ENCODE data around the gene HSD17B11. TPM values are rescaled to one million over a fixed set of nuclear protein-coding genes. Genes with fewer than 3 reads are reported as not detected.
"Not testable (repeated sequence)": the region's sequence is repeated elsewhere in the genome, so short reads cannot be mapped to it uniquely, and the experiment has no call there.

The HSD17B11 gene
- total RNA-seq, 1 donor from 2014 or later = 13.6 TPM

DNA sequence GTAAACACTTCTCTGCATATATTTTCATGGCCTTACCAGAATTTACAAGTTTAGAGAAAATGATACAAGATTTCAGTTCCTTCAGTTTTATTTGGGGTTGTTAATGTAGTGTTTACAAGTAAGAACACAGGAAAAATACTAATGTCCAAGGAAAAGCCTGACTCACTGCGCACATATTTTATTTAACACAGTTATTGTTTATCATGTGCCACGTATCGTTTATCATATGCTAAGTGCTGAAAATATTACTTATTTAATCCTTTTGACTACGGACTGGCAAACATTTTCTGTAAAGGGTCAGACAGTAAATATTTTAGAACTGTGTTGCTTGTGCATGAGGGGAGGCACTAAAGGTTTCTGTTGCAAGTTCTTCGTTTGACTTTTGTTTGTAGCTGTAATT lies 69.1 kb downstream of the HSD17B11 start:
- ATAC-seq (no peak), DNase-seq (ENCODE audit: missing footprints) (no peak)
- intact Hi-C loops (cut with DNase I) = no loop called here

DNA sequence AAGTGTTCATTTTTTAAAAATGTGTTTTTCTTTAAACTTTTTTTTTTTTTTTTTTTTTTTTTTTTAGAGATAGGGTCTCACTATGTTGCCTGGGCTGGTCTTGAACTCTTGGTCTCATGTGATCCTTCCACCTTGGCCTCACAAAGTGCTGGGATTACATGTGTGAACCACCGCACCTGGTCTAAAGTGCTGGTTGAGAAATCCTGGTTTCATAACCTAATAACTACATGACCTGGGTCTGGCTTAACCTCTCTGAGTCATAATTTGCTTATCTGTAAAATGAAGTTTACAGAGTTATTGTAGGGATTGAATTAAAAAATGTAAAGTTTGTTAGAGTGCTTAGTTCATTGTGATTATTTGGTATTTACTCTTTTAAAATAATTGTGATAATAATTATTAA lies 73.5 kb downstream of the HSD17B11 start:
- intact Hi-C loops (cut with DNase I) = no loop called here
- ATAC-seq = no peak
- no peak for DNase-seq (ENCODE audit: missing footprints)

DNA sequence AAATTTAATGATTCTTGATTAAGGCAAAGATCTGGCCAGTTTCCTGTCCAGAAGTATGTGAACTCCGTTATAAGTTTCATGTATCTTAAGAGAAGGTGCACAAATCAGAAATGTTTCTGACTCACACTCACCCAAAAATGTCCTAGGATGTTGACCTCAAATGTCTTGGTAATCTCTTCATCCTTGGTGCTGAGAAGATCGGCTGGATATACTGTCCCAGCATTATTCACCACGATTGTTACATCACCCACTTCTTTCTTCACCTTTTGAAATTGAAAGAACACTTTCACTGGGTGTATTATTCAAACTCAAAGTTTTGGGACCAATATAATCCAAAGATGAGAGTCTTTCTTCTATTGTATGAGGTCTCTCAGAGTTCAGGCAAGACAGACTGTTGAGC lies 74.0 kb downstream of the HSD17B11 start:
- intact Hi-C loops (cut with DNase I) = no loop called here
- no peak for ATAC-seq
- DNase-seq (ENCODE audit: missing footprints) = no peak

DNA sequence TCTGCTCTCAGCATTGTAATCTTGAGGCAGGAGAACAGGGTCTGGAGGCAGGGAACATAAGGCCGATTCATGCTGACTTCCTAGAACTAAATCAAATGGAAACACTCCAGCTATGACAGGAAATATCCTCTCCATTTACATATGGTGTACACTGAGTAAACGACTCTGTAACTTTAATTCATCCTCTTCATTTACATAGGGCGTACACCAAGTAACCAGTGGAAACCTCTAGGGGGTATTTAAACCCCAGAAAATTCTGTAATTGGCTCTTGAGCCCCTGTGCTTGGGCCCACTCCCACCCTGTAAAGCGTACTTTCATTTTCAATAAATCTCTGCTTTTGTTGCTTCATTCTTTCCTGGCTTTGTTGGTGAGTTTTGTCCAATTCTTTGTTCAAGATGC lies 76.0 kb downstream of the HSD17B11 start:
- ATAC-seq; DNase-seq (ENCODE audit: missing footprints); intact Hi-C loops (cut with DNase I): not testable (repeated sequence)

DNA sequence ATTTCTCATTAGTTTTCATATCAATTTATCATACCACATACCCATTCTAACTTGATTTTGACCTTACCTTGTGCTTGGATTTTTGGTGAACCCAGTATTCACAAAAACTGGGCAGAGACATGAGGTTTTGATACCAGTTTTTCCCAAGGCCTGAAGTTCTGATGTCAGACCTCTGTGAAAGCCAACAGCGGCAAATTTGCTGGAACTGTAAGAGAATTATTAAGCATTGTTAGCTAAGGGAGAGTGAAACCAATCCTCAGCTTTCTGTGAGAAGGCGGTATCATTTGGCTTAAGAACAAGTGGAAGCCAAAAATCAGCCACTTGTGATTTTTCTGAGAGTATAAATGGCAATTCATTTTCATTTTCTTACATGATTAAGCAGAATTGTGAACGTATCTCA lies 77.2 kb downstream of the HSD17B11 start:
- DNase-seq (ENCODE audit: missing footprints) = no peak
- no peak for ATAC-seq

DNA sequence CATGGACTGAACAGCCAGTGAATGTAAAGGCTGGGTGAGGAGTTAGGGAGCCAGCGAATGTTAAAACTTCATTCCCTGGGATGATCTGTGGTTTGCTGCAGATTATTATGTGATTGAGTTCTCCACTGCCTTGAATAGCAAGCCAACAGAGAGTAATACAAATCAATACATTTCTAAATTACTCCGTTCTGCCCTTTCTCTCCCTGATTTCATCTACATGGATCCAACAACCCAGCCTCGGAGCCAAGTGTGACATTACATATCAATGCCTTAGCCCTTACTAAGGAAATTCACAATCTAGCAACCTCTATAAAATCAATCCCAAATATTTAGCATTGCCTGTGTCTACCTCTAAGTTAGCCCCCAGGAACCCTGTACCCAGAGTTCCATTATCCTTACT lies 79.3 kb downstream of the HSD17B11 start:
- no peak for ATAC-seq
- intact Hi-C loops (cut with DNase I) = no loop called here
- no peak for DNase-seq (ENCODE audit: missing footprints)

More for the DNA sequence above, 77.2 kb downstream of the HSD17B11 start:
- intact Hi-C loops (cut with DNase I) = no loop called here

DNA sequence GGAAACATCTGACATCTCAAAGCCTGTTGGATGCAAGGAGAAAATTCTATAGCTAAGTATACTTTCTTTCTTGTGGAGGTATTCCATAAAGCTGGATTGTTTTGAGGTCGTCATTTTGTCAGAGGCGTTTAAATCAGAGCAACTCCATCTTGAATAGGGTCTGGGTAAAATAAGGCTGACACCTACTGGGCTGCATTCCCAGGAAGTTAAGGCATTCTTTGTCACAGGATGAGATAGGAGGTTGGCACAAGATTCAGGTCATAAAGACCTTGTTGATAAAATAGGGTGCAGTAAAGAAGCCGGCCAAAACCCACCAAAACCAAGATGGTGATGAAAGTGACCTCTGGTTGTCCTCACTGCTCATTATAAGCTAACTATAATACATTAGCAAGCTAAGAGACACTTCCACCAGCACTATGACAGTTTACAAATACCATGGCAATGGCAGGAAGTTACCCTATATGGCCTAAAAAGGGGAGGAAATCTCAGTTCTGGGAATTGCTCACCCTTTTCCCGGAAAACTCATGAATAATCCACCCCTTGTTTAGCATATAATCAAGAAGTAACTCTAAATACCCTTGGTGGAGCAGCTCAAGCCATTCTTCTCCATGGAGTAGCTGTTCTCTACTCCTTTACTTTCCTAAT lies 80.2 kb downstream of the HSD17B11 start:
- intact Hi-C loops (cut with DNase I) = no loop called here
- DNase-seq (ENCODE audit: missing footprints) (no peak), ATAC-seq (no peak)

DNA sequence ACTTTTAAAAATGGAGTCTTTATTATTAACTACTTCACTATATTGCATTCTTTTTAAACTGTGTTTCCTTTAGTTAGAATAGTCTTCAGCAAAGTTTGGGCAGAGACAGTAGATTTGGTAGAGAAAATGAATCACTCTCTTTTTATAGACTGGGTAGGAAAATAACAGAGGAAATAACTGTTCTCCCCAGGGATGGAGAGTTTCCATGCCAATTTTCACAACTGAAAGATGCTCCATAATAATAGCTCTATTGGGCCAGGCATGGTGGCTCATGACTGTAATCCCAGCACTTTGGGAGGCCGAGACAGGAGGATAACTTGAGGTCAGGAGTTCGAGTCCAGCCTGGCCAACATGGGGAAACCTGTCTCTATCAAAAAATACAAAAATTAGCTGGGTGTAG lies 81.4 kb downstream of the HSD17B11 start:
- no peak for DNase-seq (ENCODE audit: missing footprints)
- ATAC-seq = no peak
- intact Hi-C loops (cut with DNase I) = no loop called here

DNA sequence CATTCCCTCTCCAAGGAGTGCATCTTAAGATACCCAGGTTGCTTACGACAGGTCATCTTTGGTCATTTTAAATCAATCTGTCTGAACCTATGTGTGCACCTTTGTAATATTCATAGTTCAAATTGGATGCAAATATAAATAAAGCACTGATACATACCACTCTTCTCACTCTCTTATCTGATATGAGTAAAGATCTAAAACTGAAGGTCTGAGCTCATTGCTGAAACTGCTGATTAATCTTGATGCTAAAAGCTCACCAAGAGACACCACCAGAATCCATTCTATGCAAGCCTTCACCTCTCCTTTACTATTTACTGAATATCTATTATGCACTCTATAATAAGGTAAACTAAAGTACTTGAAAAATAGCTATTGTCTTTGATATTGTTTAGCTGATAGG lies 84.9 kb downstream of the HSD17B11 start:
- intact Hi-C loops (cut with DNase I) = no loop called here
- DNase-seq (ENCODE audit: missing footprints) (no peak), ATAC-seq (no peak)

DNA sequence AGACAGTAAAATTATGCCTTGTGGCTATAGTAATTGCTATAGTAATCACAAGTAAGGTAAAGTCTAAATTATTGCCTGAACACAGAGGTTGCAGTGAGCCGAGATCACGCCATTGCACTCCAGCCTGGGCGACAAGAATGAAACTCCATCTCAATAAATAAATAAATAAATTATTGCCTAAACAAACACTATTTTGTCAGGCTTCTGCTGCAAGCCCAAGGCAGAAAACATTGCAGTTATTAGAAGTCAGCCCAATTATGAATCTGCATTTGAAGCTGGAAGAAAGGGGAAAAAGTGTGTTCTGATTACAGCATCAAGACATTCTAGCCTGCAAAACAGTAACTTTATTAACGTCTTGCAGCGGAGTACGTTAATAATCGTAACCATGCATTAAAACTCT lies 85.4 kb downstream of the HSD17B11 start:
- intact Hi-C loops (cut with DNase I) = no loop called here
- ATAC-seq (no peak), DNase-seq (ENCODE audit: missing footprints) (no peak)

DNA sequence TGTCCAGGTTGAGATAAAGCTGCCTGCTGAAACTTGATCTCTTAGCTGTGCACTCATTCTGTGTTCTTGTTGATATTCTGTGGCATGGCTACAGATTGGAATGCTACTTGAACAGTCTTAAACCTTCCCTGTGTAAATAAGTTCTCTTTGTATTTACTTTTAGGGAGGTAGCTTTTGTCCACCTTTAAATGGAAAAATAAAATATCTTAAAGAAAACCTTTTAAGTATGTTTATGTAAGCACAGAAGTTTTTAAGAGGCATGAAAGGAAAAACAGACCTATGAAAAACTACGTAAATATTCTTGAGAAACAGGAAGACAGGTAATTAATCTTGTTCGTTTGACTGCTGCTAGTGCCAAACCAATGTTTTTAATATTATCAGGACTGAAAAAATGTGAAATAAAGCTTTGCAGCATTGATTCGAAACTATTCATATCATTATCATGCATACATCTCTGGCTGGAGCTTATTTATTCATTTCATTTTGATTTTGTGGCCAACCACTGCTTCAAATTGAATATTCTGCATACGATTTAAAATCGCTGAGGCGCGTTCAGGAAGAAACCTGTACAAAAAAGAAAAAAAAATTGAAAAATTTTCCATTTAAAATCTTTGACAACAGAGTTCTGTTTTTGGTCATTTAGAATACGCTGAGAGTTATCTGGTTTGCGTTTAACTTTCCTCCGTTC lies 86.1 kb downstream of the HSD17B11 start:
- ATAC-seq (no peak), DNase-seq (ENCODE audit: missing footprints) (no peak)
- intact Hi-C loops (cut with DNase I) = no loop called here

DNA sequence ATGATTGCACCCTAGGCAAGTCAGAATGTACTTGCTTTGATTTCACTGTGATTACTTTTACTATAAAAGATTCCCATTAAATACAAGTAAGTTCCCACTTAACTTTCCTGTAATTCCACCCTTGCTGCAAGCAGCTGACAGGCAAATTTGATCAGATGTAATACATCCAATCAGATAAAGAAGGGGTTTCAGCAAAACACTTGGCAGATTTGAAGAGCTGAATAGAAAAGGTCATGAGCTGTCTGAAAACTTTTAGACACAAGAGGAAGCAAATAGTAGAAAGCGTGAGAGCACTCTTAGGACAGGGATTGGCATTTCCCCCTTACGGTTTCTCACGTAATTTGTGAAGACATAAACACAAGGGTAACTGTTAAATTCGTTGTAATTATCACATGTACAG lies 91.1 kb downstream of the HSD17B11 start:
- DNase-seq (ENCODE audit: missing footprints) = no peak
- ATAC-seq = no peak
- intact Hi-C loops (cut with DNase I) = no loop called here

DNA sequence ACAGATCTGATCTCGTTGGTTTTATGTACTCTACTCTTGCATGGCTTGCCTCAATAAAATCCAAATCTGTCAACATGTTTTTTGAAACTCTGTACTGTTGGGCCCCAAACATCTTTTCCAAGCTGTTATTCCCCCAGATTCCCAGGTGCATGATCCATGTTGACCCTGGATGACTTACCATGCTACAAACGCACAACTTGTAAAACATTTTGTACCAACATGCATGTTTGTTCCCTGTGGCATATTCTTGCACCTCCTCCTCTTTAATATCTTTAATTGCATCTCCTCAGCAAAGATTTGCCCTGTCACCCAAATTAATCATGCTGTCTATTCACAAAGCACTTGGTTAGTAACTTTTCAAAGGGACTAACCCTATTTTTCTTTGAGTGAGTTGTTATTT lies 92.6 kb downstream of the HSD17B11 start:
- ATAC-seq = no peak
- intact Hi-C loops (cut with DNase I) = no loop called here
- no peak for DNase-seq (ENCODE audit: missing footprints)

DNA sequence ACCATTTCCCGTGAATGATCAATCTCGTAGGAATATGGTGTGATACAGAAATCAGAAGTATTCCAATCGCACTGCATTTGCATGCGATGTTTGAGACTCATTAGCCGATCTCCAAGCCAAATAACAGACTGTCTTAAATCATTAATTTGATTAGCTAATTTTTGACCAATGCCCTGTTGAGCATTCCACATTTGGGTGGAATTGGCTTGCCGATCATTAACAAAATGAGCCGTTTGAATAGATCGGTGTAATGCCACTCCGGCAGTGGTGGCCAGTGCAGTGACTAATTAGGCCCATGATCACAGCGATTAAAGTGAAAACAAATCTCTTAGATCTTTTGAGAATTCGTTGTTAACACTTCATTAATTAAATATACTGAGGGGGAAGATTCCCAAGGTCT lies 96.1 kb downstream of the HSD17B11 start:
- DNase-seq (ENCODE audit: missing footprints); intact Hi-C loops (cut with DNase I); ATAC-seq: not testable (repeated sequence)

DNA sequence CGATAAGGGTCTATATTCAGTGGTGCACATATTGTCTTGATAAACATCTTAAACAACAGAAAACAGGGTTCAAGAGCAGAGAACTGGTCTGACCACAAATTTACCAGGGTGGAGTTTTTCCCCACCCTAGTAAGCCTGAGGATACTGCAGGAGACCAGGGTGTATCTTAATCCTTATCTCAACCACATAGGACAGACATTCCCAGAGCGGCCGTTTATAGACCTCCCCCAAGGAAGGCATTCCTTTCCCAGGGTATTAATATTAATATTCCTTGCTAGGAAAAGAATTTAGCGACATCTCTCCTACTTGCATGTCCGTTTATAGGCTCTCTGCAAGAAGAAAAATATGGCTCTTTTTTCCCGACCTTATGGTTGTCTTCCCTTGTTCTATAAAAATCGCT lies 97.1 kb downstream of the HSD17B11 start:
- DNase-seq (ENCODE audit: missing footprints); intact Hi-C loops (cut with DNase I); ATAC-seq: not testable (repeated sequence)

DNA sequence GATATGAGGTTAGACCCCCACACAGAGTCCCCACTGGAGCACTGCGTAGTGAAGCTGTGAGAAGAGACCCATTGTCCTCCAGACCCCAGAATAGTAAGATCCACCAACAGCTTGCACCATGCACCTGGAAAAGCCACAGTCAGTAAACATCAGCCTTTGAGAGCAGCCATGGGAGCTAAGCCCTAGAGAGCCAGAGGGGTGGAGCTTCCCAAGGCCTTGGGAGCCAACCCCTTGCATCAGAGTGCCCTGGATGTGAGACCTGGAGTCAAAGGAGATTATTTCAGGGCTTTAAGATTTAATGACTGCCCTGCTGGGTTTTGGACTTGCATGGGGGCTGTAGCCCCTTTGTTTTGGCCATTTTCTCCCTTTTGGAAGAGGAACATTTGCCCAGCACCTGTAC lies 104.0 kb downstream of the HSD17B11 start:
- intact Hi-C loops (cut with DNase I) = no loop called here
- no peak for ATAC-seq
- no peak for DNase-seq (ENCODE audit: missing footprints)

Small RNAs within 50 kb of the gene (microRNA-seq; reads per million reads assigned to microRNA genes)
- gene MIR5705 = not detected

Other genes starting within 250 kb of the HSD17B11 start
- gene KLHL8, start 170.6 kb downstream of the HSD17B11 start, total RNA-seq = 12.0 TPM
- gene HSD17B13, start 68.3 kb downstream of the HSD17B11 start, total RNA-seq = 0.22 TPM
- gene NUDT9, start 31.4 kb upstream of the HSD17B11 start, total RNA-seq = 30.2 TPM
- 500 TPM for gene SPARCL1, start 138.2 kb upstream of the HSD17B11 start, total RNA-seq
- gene DSPP, start 217.3 kb upstream of the HSD17B11 start, total RNA-seq = not detected

All from Right ventricle myocardium inferior (tissue), 1 donor.